HFFc6 (cell line): ENCODE results near the gene LAPTM5. TPM values are rescaled to one million over a fixed set of nuclear protein-coding genes. Genes with fewer than 3 reads are reported as not detected.

Experiments
- DNase-seq: peaks from one replicate; pipeline ENCODE4 v3.0.0-alpha.2; 2018
- H3K27ac Mint-ChIP-seq: 2 replicates; pipeline ENCODE4 v1.8.0; 2020; ENCODE audit warnings: mild to moderate bottlenecking, mixed read lengths
- H3K27me3 Mint-ChIP-seq: 2 replicates; pipeline ENCODE4 v1.8.0; 2021; ENCODE audit warnings: mild to moderate bottlenecking, moderate library complexity, mixed read lengths; ENCODE audit not compliant: insufficient read depth
- H3K36me3 Mint-ChIP-seq: 2 replicates; pipeline ENCODE4 v1.8.0; 2021; ENCODE audit warnings: low read depth, mixed read lengths
- H3K4me1 Mint-ChIP-seq: 2 replicates; pipeline ENCODE4 v1.8.0; 2020; ENCODE audit warnings: low read depth, mixed read lengths
- H3K4me3 Mint-ChIP-seq: 2 replicates; pipeline ENCODE4 v1.8.0; 2020; ENCODE audit warnings: mild to moderate bottlenecking, moderate library complexity, mixed read lengths
- H3K9me3 Mint-ChIP-seq: 2 replicates; pipeline ENCODE4 v1.8.0; 2020; ENCODE audit warnings: mild to moderate bottlenecking, mixed read lengths
- CTCF ChIP-seq: fragments of 200-600 bp; sonication (generic); IDR thresholded peaks from 2 replicates; pipeline ENCODE4 v1.5.0; 2021; ENCODE audit warnings: antibody characterized with exemption, mild to moderate bottlenecking
- total RNA-seq, 6 experiments: library from RNA; stranded (reverse); fragmentation: NEBNext Ultra II Directional; extraction: Animal tissue kit (Norgen Biotek cat#: 25700); gene quantifications; 2 replicates in 1 of 6; 3 replicates in 5 of 6; pipeline ENCODE4 v1.2.3, GENCODE V29; 2021

Gene LAPTM5
- total RNA-seq, 6 experiments from 2014 or later, result 0.38 to 0.81 (median 0.63) TPM

GRCh38 chr1:30780409-30780808 lies 22.8 kb upstream of the LAPTM5 start:
- Mint-ChIP-seq H3K27ac (no peak overlapping the region), H3K27me3 (peaks cover 6% of the 10 kb centered on the region), H3K9me3 (no peaks in the 10 kb centered on the region), H3K36me3 (no peaks in the 10 kb centered on the region), H3K4me1 (peaks cover 12% of the 10 kb centered on the region), H3K4me3 (no peak overlapping the region)
- DNase-seq, result no peak
- TF ChIP-seq CTCF, result no peak

GRCh38 chr1:30779294-30780071 lies 21.9 kb upstream of the LAPTM5 start:
- Mint-ChIP-seq H3K27me3 (peaks cover 6% of the 10 kb centered on the region; the same call in 1 of the 2 replicates), H3K4me1 (peaks cover 12% of the 10 kb centered on the region), H3K36me3 (no peaks in the 10 kb centered on the region), H3K4me3 (no peak overlapping the region), H3K9me3 (no peaks in the 10 kb centered on the region), H3K27ac (no peak overlapping the region)
- DNase-seq, result peak; percentile 46
- TF ChIP-seq CTCF, result peak; percentile 100

GRCh38 chr1:30778979-30779293 lies 21.4 kb upstream of the LAPTM5 start:
- no peak overlapping the region for H3K27ac Mint-ChIP-seq
- peaks cover 10% of the 10 kb centered on the region; the same call in 1 of the 2 replicates for H3K27me3 Mint-ChIP-seq
- H3K36me3 Mint-ChIP-seq, result no peaks in the 10 kb centered on the region
- no peak for DNase-seq
- H3K9me3 Mint-ChIP-seq, result no peaks in the 10 kb centered on the region
- no peak for TF ChIP-seq CTCF
- H3K4me3 Mint-ChIP-seq, result no peak overlapping the region
- peaks cover 12% of the 10 kb centered on the region for H3K4me1 Mint-ChIP-seq

GRCh38 chr1:30778154-30778978 lies 20.8 kb upstream of the LAPTM5 start:
- Mint-ChIP-seq H3K27me3 (peaks cover 13% of the 10 kb centered on the region), H3K27ac (no peak overlapping the region; the same call in 1 of the 2 replicates), H3K4me1 (peaks cover 12% of the 10 kb centered on the region), H3K9me3 (no peaks in the 10 kb centered on the region), H3K36me3 (no peaks in the 10 kb centered on the region), H3K4me3 (no peak overlapping the region)
- no peak for TF ChIP-seq CTCF
- DNase-seq, result peak; percentile 68

DNA sequence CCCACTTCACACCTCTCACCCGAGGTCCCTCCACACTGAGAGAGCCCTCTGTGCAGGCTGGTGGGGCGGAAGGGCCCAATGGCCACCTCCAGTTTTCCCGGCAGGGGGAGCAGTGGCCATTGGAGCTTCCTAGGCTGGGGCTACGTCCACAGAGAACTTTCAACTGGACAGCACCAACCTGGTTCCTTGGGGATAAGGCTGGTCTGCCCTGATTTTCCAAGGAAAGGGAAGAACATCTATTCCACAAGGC lies 20.3 kb upstream of the LAPTM5 start:
- no peak overlapping the region for H3K4me3 Mint-ChIP-seq
- H3K36me3 Mint-ChIP-seq, result no peaks in the 10 kb centered on the region
- DNase-seq, result no peak
- TF ChIP-seq CTCF, result peak; percentile 36; the same call in 1 of the 2 replicates
- H3K4me1 Mint-ChIP-seq, result peaks cover 12% of the 10 kb centered on the region
- H3K27me3 Mint-ChIP-seq, result peaks cover 14% of the 10 kb centered on the region
- H3K27ac Mint-ChIP-seq, result no peak overlapping the region
- no peaks in the 10 kb centered on the region for H3K9me3 Mint-ChIP-seq
